Mucosa of stomach (tissue), 1 donor: Measurements from ENCODE around the gene DOK3.
"Not testable (repeated sequence)": the region's sequence is repeated elsewhere in the genome, so short reads cannot be mapped to it uniquely, and the experiment has no call there.

Experiments
- H3K27me3 ChIP-seq: one replicate; pipeline ENCODE4 v1.7.0; 2013; ENCODE audit warnings: mild to moderate bottlenecking, low read length; ENCODE audit not compliant: control insufficient read depth, insufficient read depth
- H3K36me3 ChIP-seq: one replicate; pipeline ENCODE4 v1.7.0; 2013; ENCODE audit warnings: low read length; ENCODE audit not compliant: control insufficient read depth, insufficient read depth
- H3K4me1 ChIP-seq: one replicate; pipeline ENCODE4 v1.7.0; 2013; ENCODE audit warnings: mild to moderate bottlenecking, low read length; ENCODE audit not compliant: control insufficient read depth, insufficient read depth
- H3K4me3 ChIP-seq: one replicate; pipeline ENCODE4 v1.7.0; 2013; ENCODE audit warnings: low read length
- H3K9ac ChIP-seq: one replicate; pipeline ENCODE4 v1.7.0; 2013; ENCODE audit warnings: mild to moderate bottlenecking, low read length, moderate library complexity
- H3K9me3 ChIP-seq: one replicate; pipeline ENCODE4 v1.7.0; 2013; ENCODE audit warnings: mild to moderate bottlenecking, low read length, moderate library complexity; ENCODE audit not compliant: control insufficient read depth
- donor health status: Pancreatic carcinoma.

The DOK3 gene

DNA sequence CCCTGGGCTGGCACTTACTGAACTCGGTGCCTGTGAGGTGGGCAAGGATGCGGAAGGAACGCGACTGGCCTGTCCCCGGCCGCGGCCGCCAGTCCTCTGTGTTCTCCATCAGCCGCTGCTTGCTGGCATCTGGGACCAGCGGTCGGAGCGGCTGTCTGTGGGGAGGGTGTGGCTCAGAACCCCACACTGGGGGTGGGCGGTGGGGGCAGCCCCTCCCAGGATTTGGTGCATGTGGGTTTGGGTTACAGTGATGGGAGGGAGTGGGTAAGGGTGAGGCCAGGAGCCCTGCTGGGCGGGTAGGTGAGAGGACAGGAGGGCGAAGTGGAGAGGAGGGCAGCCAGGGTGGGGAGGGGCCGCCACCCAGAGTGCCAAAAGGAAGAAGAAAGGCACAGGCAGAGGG is 18.6 kb downstream of the DOK3 start:
- peaks cover 4% of the 10 kb centered on the region for H3K27me3 ChIP-seq
- H3K36me3 ChIP-seq = peaks cover 6% of the 10 kb centered on the region
- H3K9ac ChIP-seq = no peak overlapping the region
- peaks cover 33% of the 10 kb centered on the region for H3K4me1 ChIP-seq
- H3K9me3 ChIP-seq = no peaks in the 10 kb centered on the region
- H3K4me3 ChIP-seq = no peak overlapping the region

DNA sequence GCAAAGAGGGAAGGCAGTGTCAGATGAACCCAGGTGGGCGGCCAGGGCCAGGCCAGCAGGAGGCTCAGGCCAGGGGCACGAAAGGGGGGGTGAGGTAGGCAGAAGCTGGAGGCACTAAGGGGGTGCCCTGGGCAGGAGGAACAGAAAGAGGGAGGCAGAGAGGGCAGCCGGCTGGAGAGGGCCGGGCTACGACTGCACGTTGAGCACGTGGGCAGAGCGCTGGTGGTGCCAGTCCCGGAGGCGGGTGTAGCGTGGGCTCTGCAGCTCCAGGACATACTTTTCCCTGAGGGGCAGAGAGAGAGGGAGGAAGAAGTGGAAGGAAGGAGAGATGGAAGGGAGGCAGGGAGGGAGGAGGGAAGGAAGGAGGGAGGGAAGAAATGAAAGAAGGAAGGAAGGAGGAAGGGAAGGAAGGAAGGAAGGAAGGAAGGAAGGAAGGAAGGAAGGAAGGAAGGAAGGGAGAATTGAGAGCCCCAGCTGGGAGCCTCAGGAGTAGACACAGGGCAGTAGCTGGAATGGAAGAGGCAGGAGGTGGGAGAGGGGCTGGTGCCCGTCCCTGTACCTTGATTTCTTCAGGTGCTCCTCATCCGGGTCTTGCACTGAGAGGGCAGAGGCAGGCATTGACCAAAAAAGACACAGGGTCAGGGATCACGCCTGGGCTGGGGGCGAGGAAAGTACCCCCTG is 19.2 kb downstream of the DOK3 start:
- no peak overlapping the region for H3K9ac ChIP-seq
- H3K4me1 ChIP-seq = peaks cover 28% of the 10 kb centered on the region
- H3K9me3 ChIP-seq = no peaks in the 10 kb centered on the region
- H3K4me3 ChIP-seq = no peak overlapping the region
- H3K36me3 ChIP-seq = peaks cover 6% of the 10 kb centered on the region
- no peaks in the 10 kb centered on the region for H3K27me3 ChIP-seq

DNA sequence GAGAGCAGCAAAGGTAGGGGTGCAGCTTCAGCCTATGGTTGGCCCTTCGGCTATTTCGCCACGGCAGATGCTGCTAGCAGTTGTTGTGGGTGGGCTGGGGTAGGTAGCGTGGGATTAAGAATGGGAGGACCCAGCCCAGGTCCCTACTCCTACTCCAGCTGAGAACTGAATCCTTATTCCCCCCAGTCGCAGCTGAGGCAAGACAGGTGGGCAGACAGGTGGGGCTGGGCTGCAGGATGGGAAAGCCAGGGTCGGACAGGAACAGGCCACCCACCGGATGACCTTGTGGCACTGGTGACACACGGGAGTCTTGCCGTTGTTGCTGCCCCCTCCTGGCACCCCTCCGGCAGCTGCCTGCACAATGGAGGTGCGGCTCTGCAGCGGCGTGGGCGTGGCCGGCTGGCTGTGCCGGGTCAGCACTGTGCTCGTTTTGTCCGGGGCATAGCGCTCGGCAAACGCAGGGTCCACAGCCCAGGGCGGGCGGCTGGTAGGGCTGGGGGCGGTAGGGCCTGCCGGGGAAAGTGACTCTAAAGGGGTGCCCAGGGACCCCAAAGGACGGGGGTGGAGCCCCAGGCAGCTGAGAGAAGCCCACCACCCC is 20.4 kb downstream of the DOK3 start:
- no peak overlapping the region for H3K9ac ChIP-seq
- no peak overlapping the region for H3K4me3 ChIP-seq
- peaks cover 6% of the 10 kb centered on the region for H3K36me3 ChIP-seq
- peaks cover 16% of the 10 kb centered on the region for H3K4me1 ChIP-seq
- H3K9me3 ChIP-seq = no peaks in the 10 kb centered on the region
- no peaks in the 10 kb centered on the region for H3K27me3 ChIP-seq

DNA sequence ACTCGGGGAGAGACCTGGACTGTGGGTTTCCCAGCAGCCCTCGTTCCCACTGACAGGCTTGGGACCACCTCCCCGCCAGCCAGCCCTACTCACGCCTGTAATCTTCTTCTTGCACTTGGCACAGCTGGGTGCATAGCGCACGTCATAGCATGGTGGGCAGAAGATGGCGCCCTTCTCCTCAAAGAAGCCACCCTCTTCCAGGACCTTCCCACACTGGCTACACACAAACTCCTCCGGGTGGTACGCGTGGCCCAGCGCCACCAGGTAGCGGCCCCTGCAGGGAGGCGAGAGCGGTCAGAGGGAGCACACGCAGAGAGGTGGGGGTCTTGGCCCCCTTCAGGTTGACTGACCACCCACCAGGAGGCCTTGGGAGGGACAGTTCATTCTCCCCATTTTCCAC is 21.7 kb downstream of the DOK3 start:
- H3K4me3 ChIP-seq = no peak overlapping the region
- H3K27me3 ChIP-seq = no peaks in the 10 kb centered on the region
- H3K36me3 ChIP-seq = peaks cover 6% of the 10 kb centered on the region
- peaks cover 12% of the 10 kb centered on the region for H3K4me1 ChIP-seq
- H3K9me3 ChIP-seq = no peaks in the 10 kb centered on the region
- H3K9ac ChIP-seq = no peak overlapping the region

DNA sequence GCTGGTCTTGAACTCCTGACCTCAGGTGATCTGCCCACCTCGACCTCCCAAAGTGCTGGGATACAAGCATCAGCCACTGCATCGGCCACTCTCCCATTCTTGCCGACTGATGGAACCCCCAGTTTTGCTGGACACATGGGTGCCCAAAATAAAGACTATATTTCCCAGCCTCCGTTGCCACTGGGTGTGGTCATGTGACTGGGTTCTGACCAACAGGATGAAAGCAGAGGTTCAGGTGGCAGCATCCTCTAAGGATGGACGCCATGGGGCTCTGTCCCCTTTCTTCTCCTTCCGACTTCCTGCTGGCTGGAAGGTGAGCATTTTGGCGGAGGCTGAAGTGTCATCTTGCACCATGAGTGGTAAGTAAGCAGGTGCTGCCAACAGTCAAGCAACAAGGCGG is 22.5 kb downstream of the DOK3 start:
- Histone ChIP-seq H3K9ac (no peak overlapping the region), H3K4me1 (peaks cover 9% of the 10 kb centered on the region), H3K27me3 (no peaks in the 10 kb centered on the region), H3K9me3 (no peaks in the 10 kb centered on the region), H3K4me3 (no peak overlapping the region), H3K36me3 (peaks cover 6% of the 10 kb centered on the region)

DNA sequence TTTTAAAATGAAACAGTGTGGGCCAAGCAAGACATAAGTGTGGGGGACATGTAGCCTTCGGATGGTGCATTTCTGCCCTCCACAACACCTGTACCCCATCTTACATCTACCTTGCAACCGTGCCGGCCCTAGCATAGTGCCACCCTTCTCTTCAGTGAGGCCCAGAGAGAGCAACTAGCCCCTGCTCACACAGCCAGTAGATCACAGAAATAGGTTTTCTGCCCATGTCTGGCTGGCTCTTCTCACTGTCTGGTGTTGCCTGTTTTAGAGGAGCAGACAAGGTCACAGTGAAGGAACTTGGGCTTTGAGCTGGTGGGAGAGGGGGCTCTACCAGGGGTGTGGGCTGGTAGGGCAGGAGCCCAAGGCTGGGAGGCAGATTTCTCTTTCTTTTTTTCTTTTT is 23.4 kb downstream of the DOK3 start:
- Histone ChIP-seq H3K27me3 (no peaks in the 10 kb centered on the region), H3K9me3 (no peaks in the 10 kb centered on the region), H3K4me3 (no peak overlapping the region), H3K36me3 (peaks cover 6% of the 10 kb centered on the region), H3K9ac (no peak overlapping the region), H3K4me1 (peaks cover 9% of the 10 kb centered on the region)

DNA sequence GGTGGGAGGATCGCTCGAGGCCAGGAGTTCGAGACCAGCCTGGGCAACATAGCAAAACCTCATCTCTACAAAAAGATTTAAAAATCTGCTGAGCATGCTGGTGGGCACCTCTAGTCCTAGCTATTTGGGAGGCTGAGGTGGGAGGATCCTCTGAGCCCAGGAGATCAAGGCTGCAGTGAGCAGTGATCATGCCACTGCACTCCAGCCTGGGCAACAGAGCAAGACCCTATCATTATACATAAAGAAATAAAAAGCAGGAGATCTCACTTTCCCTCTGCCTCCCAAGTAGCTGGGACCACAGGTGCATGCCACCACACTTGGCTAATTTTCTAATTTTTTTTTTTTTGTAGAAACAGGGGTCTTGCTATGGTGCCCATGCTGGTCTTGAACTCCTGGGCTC is 23.9 kb downstream of the DOK3 start:
- not testable (repeated sequence) for H3K27me3 ChIP-seq, H3K9ac ChIP-seq, H3K4me1 ChIP-seq, H3K9me3 ChIP-seq, H3K36me3 ChIP-seq, H3K4me3 ChIP-seq

DNA sequence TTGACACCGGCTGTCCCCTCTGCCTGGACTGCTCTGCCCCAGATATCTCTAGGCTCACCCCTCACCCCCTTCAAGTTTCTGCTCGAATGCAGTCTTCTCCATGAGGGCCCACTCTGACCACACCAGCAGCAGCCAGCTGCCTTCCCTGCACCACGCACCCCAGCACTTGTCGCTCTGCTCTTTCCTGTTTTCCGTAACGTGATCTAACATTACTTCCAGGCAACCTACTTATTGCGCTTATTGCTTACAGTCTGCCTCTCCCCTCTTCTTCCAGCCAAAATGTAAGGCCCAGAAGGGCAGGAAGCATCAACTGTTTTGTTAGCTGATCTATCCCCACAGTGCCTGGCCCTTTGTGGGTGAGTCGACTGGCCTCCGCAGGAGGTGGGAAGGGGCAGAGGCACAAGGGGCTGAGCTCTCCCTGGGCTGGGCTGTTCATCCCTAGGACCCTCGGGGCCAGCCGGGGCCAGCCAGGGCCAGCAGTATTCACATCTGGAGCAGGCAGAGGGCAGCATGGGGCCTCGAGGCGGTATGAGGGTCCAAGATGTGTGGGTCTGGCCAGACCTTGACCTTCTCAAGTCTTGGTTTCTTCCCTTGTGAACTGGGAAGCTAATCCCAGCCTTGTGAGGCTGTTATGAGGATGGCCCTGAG is 24.6 kb downstream of the DOK3 start:
- H3K27me3 ChIP-seq = no peaks in the 10 kb centered on the region
- H3K4me1 ChIP-seq = peaks cover 9% of the 10 kb centered on the region
- no peak overlapping the region for H3K4me3 ChIP-seq
- H3K9ac ChIP-seq = no peak overlapping the region
- peaks cover 6% of the 10 kb centered on the region for H3K36me3 ChIP-seq
- H3K9me3 ChIP-seq = no peaks in the 10 kb centered on the region

DNA sequence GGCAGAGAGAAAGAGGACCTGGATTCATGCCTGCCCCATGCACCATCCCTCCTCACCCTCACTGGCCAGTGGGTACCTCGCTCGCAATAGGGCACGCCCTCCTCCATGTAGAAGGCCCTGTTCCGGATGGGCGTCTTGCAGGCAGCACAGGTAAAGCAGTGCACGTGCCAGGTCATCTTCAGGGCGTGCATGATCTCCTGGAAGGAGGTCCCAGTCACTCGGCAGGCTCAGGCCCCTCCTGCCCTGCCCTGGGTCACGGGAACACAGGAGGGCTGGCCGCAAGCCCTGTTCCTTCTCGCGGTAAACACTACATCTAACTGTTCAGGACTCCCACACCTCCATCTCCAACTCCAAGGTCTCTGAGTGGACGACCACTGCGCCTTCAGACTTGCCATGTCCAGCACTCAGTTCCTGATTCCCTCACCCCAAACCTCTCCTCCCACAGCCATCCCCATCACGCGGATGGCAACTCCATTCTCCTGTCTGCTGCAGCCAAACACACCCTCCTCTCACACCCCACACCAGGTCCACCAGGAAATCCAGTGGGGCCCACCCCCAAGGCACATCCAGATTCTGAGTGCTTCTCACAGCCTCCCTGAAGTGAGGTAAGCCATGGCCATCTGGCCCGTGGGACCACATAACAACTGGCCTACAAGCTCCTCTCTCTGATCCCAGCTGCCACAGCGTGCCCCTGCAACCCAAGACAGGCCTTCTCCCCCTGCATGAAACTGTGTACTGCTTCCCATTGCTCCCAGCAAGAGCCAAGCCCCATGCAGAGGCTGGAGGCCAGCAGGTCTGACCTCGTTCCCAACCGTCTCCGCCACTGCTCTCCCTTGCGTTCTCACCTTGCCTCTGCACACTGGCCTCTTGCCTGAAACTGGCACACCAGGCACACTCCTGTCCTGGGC is 25.4 kb downstream of the DOK3 start:
- H3K4me1 ChIP-seq = peaks cover 9% of the 10 kb centered on the region
- H3K4me3 ChIP-seq = no peak overlapping the region
- H3K27me3 ChIP-seq = no peaks in the 10 kb centered on the region
- no peak overlapping the region for H3K9ac ChIP-seq
- no peaks in the 10 kb centered on the region for H3K9me3 ChIP-seq
- H3K36me3 ChIP-seq = peaks cover 6% of the 10 kb centered on the region

DNA sequence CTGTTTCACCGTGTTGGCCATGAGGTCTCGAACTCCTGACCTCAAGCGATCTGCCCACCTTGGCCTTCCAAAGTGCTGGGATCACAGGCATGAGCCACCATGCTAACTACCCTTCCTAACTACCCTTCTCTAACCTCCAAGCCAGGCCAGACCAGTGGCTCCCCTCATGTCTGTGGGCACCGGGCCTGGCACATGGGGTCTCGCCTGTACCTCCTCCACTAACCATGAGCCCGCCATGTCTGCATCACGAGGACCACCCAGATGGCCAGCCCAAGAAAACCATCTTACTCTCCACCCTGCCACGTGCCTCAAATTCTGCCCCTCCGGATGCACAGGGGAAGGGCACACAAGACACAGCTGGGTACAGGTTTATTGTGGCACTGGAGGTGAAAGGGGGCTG is 26.6 kb downstream of the DOK3 start:
- Histone ChIP-seq H3K9ac (no peak overlapping the region), H3K4me3 (no peak overlapping the region), H3K27me3 (no peaks in the 10 kb centered on the region), H3K9me3 (no peaks in the 10 kb centered on the region), H3K36me3 (peaks cover 6% of the 10 kb centered on the region), H3K4me1 (peaks cover 5% of the 10 kb centered on the region)

DNA sequence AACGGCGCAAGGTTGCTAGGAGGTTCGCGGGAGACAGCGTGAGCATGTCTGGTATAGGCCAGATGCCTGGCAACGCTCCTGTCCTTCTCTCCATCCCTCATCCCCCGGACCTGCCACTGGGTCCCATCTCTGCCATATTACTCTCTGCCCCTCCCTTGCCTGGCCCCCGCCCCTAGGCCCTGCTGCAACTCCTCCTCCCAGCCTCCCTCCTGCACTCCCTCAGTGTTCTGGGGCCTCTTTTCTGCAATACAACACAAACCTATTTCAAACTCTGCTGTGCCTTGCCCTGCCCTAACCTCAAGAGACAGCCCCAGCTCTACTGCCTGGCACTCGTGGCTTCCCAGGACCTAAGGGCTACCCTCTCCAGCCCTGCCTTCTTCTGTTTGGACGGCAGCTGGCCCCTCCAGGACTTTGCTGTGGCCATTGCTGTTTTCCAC is 27.2 kb downstream of the DOK3 start:
- peaks cover 2% of the 10 kb centered on the region for H3K36me3 ChIP-seq
- peaks cover 5% of the 10 kb centered on the region for H3K4me1 ChIP-seq
- H3K27me3 ChIP-seq = no peaks in the 10 kb centered on the region
- H3K9ac ChIP-seq = no peak overlapping the region
- no peaks in the 10 kb centered on the region for H3K9me3 ChIP-seq
- H3K4me3 ChIP-seq = no peak overlapping the region

DNA sequence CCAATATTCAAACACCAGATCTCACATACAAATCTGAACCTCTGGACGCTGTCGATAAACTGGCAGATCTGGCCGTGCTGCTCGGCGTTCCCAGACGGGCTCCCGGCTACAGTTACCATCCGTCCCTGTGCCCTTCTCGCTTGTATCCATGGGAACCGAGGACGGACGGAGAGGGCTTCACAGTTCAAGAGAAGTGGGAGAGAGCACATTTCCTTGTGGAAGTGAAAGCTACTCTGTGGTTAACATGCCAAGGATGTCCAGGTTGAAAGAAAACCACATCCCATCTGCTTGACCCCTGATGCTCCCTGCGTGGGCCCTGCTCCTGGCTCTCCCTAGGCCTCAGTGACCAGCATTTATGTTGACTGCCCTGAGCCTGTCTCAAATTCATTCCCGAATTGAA is 29.9 kb downstream of the DOK3 start:
- Histone ChIP-seq H3K4me1 (peaks cover 5% of the 10 kb centered on the region), H3K27me3 (no peaks in the 10 kb centered on the region), H3K9ac (no peak overlapping the region), H3K9me3 (no peaks in the 10 kb centered on the region), H3K36me3 (no peaks in the 10 kb centered on the region), H3K4me3 (no peak overlapping the region)
